D341Med (cell line): ENCODE results near the gene PCGF3.
"Not testable (repeated sequence)": the region's sequence is repeated elsewhere in the genome, so short reads cannot be mapped to it uniquely, and the experiment has no call there.

Experiments used
- DNase-seq: peaks from one replicate; pipeline ENCODE4 v3.0.0; 2012; ENCODE audit warnings: low spot score

PCGF3 gene

GRCh38 chr4:704198-704891 is 1.3 kb upstream of the PCGF3 start:
- DNase-seq = no peak

- no peak for DNase-seq
Observed at GRCh38 chr4:704971-705277, 708 bp upstream of the PCGF3 start.

- not testable (repeated sequence) for DNase-seq
Observed at GRCh38 chr4:706083-706633, 526 bp downstream of the PCGF3 start.

- DNase-seq = no peak
Observed at GRCh38 chr4:706834-707598, 1.4 kb downstream of the PCGF3 start.

- no peak for DNase-seq
Observed at GRCh38 chr4:707929-708630, 2.4 kb downstream of the PCGF3 start.

- DNase-seq = no peak
Observed at GRCh38 chr4:708631-708933, 3.0 kb downstream of the PCGF3 start.

- no peak for DNase-seq
Observed at GRCh38 chr4:709348-709747, 3.7 kb downstream of the PCGF3 start.

- no peak for DNase-seq
Observed at GRCh38 chr4:710116-710515, 4.5 kb downstream of the PCGF3 start.

- no peak for DNase-seq
Observed at GRCh38 chr4:710916-711315, 5.3 kb downstream of the PCGF3 start.

GRCh38 chr4:712093-712492 is 6.5 kb downstream of the PCGF3 start:
- DNase-seq = no peak

GRCh38 chr4:712916-713632 is 7.4 kb downstream of the PCGF3 start:
- no peak for DNase-seq

GRCh38 chr4:714087-714486 is 8.5 kb downstream of the PCGF3 start:
- no peak for DNase-seq

- peak; percentile 28 for DNase-seq
Observed at GRCh38 chr4:717601-718320, 12.1 kb downstream of the PCGF3 start.

- DNase-seq = no peak
Observed at GRCh38 chr4:718460-718859, 12.8 kb downstream of the PCGF3 start.

- no peak for DNase-seq
Observed at GRCh38 chr4:720111-720860, 14.7 kb downstream of the PCGF3 start.

GRCh38 chr4:721261-722168 is 15.9 kb downstream of the PCGF3 start:
- no peak for DNase-seq

GRCh38 chr4:722169-722725 is 16.6 kb downstream of the PCGF3 start:
- DNase-seq = no peak

- no peak for DNase-seq
Observed at GRCh38 chr4:722851-723360, 17.3 kb downstream of the PCGF3 start.

GRCh38 chr4:723751-724530 is 18.3 kb downstream of the PCGF3 start:
- no peak for DNase-seq
